Keratinocyte (primary cell): ENCODE measurements around the gene KRTAP22-2. TPM values are rescaled to one million over a fixed set of nuclear protein-coding genes. Genes with fewer than 3 reads are reported as not detected.

Experiments used
- DNase-seq: peaks from one replicate; pipeline ENCODE4 v3.0.0-alpha.2; 2011; ENCODE audit warnings: low read depth, missing footprints, low spot score
- FAIRE-seq: peaks from 2 replicates; lab custom pipeline; 2011; peaks lifted over from hg19 to GRCh38; lab: Jason Lieb, UNC
- H2AFZ ChIP-seq: 2 replicates; pipeline ENCODE4 v1.6.0; 2012; ENCODE audit warnings: low read length, control low read depth, inconsistent platforms; ENCODE audit not compliant: control insufficient read depth
- H3K27ac ChIP-seq: 2 replicates; pipeline ENCODE4 v1.5.1; 2011; ENCODE audit warnings: low read length; ENCODE audit not compliant: control insufficient read depth, insufficient read depth
- H3K27me3 ChIP-seq: 3 replicates; pipeline ENCODE4 v1.6.0; 2011; ENCODE audit warnings: low read length; ENCODE audit not compliant: control insufficient read depth, insufficient read depth; ENCODE audit errors: extremely low read depth
- H3K36me3 ChIP-seq, 2 experiments: 2 replicates in 1 of 2; 3 replicates in 1 of 2; pipeline ENCODE4 v1.5.1; 2011; ENCODE audit warnings: low read length in 2 of 2, mild to moderate bottlenecking in 1 of 2; ENCODE audit not compliant: control insufficient read depth in 2 of 2, insufficient read depth in 2 of 2; ENCODE audit errors: extremely low read depth in 1 of 2
- H3K4me1 ChIP-seq: 3 replicates; pipeline ENCODE4 v1.5.1; 2011; ENCODE audit warnings: low read length; ENCODE audit not compliant: control insufficient read depth, insufficient read depth; ENCODE audit errors: extremely low read depth
- H3K4me2 ChIP-seq: 3 replicates; pipeline ENCODE4 v1.6.0; 2011; ENCODE audit warnings: low read depth, low read length; ENCODE audit not compliant: control insufficient read depth, insufficient read depth; ENCODE audit errors: extremely low read depth
- H3K4me3 ChIP-seq, 3 experiments: fragments of 200-600 bp in 1 of 3; sonication (generic) in 1 of 3; 2 replicates in 2 of 3; 3 replicates in 1 of 3; pipeline ENCODE4 v1.5.1; 2011 to 2016; ENCODE audit warnings: low read length in 3 of 3, mild to moderate bottlenecking in 3 of 3, control low read depth in 2 of 3, inconsistent platforms in 1 of 3, low read depth in 1 of 3, mixed read lengths in 1 of 3, mixed run types in 1 of 3, moderate library complexity in 1 of 3; ENCODE audit not compliant: control insufficient read depth in 2 of 3, insufficient read depth in 2 of 3; ENCODE audit errors: extremely low read depth in 1 of 3
- H3K79me2 ChIP-seq: 2 replicates; pipeline ENCODE4 v1.6.0; 2012; ENCODE audit warnings: low read length; ENCODE audit not compliant: control insufficient read depth, insufficient read depth
- H3K9ac ChIP-seq: 3 replicates; pipeline ENCODE4 v1.6.0; 2011; ENCODE audit warnings: low read length; ENCODE audit not compliant: control insufficient read depth, insufficient read depth; ENCODE audit errors: extremely low read depth
- H3K9me1 ChIP-seq: 3 replicates; pipeline ENCODE4 v1.6.0; 2011; ENCODE audit warnings: low read length; ENCODE audit not compliant: control insufficient read depth, insufficient read depth; ENCODE audit errors: extremely low read depth
- H3K9me3 ChIP-seq: 2 replicates; pipeline ENCODE4 v1.5.1; 2012; ENCODE audit warnings: low read depth, low read length; ENCODE audit not compliant: control insufficient read depth
- H4K20me1 ChIP-seq: 3 replicates; pipeline ENCODE4 v1.6.0; 2011; ENCODE audit warnings: low read length; ENCODE audit not compliant: control insufficient read depth, insufficient read depth; ENCODE audit errors: extremely low read depth
- EZH2 ChIP-seq: IDR thresholded peaks from one replicate; pipeline ENCODE4 v1.6.1; 2012; ENCODE audit warnings: inconsistent platforms, mild to moderate bottlenecking, low read length, moderate library complexity
- dilution Hi-C: fragments of 300-500 bp; cut with MboI; formaldehyde crosslinking; loops from one replicate; pipeline ENCODE4 v1.7.0; 2020; ENCODE audit warnings: low sequenced_read_pairs; ENCODE audit not compliant: extremely low pct_ligation_motif_present
- polyA plus RNA-seq, 5 experiments: library from polyadenylated mRNA; depleted of rRNA in 3 of 5; stranded (reverse) in 3 of 5; stranded (forward) in 1 of 5; unstranded in 1 of 5; fragments of >200 nt; gene quantifications; 1 replicate in 1 of 5; 2 replicates in 3 of 5; 3 replicates in 1 of 5; pipeline versions ENCODE4 v1.2.1 to v1.2.3, GENCODE V29; 2011 to 2012; ENCODE audit warnings: missing spikeins in 2 of 5, low read depth in 1 of 5, low replicate concordance in 1 of 5
- TF ChIP-seq, protein P1 (sequence below), 3 experiments: IDR thresholded peaks in 1 of 3; conservative IDR thresholded peaks in 1 of 3; optimal IDR thresholded peaks in 1 of 3; 2 replicates in 2 of 3; 3 replicates in 1 of 3; pipeline versions ENCODE3 to v1.5.1; 2011; ENCODE audit warnings: low read length in 3 of 3, mild to moderate bottlenecking in 3 of 3, moderate library complexity in 2 of 3, control low read depth in 1 of 3, inconsistent platforms in 1 of 3; ENCODE audit not compliant: insufficient read depth in 2 of 3; ENCODE audit errors: extremely low read depth in 1 of 3

The KRTAP22-2 gene
- polyA plus RNA-seq, 1 donor (not counting 4 experiments of a cell fraction or from before 2014, with no cell fraction given): not detected

GRCh38 chr21:30582870-30583269, 7.3 kb downstream of the KRTAP22-2 start:
- Histone ChIP-seq H3K27me3 (no peaks in the 10 kb centered on the region), H3K9me3 (no peaks in the 10 kb centered on the region), H2AFZ (no peak overlapping the region), H3K9me1 (no peaks in the 10 kb centered on the region), H3K4me1 (no peaks in the 10 kb centered on the region), H4K20me1 (no peaks in the 10 kb centered on the region), H3K4me2 (no peak overlapping the region), H3K4me3 (no peak overlapping the region), H3K27ac (no peak overlapping the region), H3K79me2 (no peaks in the 10 kb centered on the region), H3K9ac (no peak overlapping the region), H3K36me3 (no peaks in the 10 kb centered on the region)
- DNase-seq: no peak
- dilution Hi-C loops: no loop called here
- TF ChIP-seq, protein P1, sequence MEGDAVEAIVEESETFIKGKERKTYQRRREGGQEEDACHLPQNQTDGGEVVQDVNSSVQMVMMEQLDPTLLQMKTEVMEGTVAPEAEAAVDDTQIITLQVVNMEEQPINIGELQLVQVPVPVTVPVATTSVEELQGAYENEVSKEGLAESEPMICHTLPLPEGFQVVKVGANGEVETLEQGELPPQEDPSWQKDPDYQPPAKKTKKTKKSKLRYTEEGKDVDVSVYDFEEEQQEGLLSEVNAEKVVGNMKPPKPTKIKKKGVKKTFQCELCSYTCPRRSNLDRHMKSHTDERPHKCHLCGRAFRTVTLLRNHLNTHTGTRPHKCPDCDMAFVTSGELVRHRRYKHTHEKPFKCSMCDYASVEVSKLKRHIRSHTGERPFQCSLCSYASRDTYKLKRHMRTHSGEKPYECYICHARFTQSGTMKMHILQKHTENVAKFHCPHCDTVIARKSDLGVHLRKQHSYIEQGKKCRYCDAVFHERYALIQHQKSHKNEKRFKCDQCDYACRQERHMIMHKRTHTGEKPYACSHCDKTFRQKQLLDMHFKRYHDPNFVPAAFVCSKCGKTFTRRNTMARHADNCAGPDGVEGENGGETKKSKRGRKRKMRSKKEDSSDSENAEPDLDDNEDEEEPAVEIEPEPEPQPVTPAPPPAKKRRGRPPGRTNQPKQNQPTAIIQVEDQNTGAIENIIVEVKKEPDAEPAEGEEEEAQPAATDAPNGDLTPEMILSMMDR (optimal IDR thresholded peaks at IDR 0.05 in 1 of 3, IDR thresholded peaks at IDR 0.05 in 1 of 3, conservative IDR thresholded peaks at IDR 0.05 in 1 of 3; ENCODE audit: extremely low read depth in 1 of 3, insufficient read depth in 2 of 3, low read length in 3 of 3): no peak
- TF ChIP-seq EZH2: no peak
- FAIRE-seq: no peak

- no peaks in the 10 kb centered on the region for H3K9me3 ChIP-seq
- TF ChIP-seq, protein P1 (optimal IDR thresholded peaks at IDR 0.05 in 1 of 3, IDR thresholded peaks at IDR 0.05 in 1 of 3, conservative IDR thresholded peaks at IDR 0.05 in 1 of 3; ENCODE audit: extremely low read depth in 1 of 3, insufficient read depth in 2 of 3, low read length in 3 of 3): no peak
- TF ChIP-seq EZH2: no peak
- H3K9ac ChIP-seq: no peak overlapping the region
- dilution Hi-C loops: no loop called here
- no peaks in the 10 kb centered on the region for H3K4me1 ChIP-seq
- DNase-seq (no peak), FAIRE-seq (no peak)
- H3K27ac ChIP-seq: no peak overlapping the region
- H4K20me1 ChIP-seq: no peaks in the 10 kb centered on the region
- no peaks in the 10 kb centered on the region for H3K27me3 ChIP-seq
- H3K9me1 ChIP-seq: no peaks in the 10 kb centered on the region
- H3K79me2 ChIP-seq: no peaks in the 10 kb centered on the region
- H3K4me3 ChIP-seq: no peak overlapping the region
- no peak overlapping the region for H3K4me2 ChIP-seq
- no peak overlapping the region for H2AFZ ChIP-seq
- no peaks in the 10 kb centered on the region for H3K36me3 ChIP-seq
These were observed 10.1 kb downstream of the KRTAP22-2 start for GRCh38 chr21:30580132-30580531.
